Measurements from ENCODE around the gene PAX8.

PAX8 gene

DNA sequence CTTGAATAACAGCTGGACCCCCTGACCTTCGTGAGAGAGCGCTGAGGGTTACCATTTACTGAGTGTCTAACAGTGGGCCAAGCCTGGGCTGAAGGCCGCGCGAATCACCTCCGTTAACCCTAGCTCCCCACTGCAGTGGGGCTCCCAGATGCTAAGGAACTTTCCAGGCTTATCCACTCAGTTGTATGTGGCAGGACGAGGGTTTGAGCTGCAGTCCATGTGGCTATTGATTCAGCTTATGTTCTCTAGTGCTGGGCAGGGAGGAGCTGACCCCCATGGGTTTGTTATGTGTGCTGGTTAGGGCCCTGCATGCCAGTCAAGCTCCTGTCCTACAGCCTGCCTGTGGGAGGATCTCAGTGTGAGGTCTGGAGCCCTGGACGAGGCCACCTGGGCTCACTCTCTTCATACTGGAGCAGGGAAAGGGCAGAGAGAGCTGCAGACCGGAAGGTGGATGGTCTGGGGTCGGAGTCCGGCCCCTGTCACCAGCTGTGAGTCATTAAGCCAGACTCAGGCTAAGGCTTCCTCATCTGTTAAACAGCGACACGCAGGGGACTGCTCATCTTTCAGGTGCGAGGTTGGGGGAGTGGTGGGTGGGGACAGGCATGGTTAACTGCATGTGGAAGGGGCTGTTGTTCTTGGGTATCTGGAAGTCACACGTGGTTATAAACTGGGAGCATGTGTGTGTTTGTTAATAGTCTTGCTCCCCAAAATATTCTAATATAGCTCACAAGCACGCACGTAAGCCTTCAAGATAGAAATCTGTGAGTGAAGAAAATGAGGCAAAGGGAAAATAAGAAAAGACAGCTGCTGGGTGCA is 98.4 kb downstream of the PAX8 start:
- no peak for FAIRE-seq

DNA sequence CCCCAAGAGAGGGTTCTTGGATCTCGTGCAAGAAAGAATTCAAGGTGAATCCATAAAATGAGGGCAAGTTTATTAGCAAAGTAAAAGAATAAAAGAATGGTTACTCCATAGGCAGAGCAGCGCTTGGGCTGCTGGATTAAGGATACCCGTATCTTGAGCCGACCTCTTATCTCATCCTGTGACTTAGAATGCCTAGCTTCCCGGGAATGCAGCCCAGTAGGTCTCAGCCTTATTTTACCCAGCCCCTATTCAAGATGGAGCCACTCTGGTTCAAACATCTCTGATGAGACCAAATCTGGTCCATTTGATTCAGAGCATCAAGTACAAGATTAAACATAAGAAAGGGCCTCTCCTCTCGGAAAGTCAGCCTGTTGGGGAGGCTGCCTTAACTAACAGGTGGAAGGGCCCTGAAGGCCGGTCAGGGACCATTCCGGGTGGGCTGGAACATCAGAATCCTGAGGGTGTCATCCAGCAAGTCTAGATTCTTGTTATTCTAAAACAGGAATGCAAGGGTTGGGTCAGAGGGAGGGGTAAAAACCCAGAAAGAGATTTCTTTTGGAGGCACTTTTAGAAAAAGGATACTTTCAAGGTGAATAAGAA is 99.2 kb downstream of the PAX8 start:
- FAIRE-seq, result no peak

DNA sequence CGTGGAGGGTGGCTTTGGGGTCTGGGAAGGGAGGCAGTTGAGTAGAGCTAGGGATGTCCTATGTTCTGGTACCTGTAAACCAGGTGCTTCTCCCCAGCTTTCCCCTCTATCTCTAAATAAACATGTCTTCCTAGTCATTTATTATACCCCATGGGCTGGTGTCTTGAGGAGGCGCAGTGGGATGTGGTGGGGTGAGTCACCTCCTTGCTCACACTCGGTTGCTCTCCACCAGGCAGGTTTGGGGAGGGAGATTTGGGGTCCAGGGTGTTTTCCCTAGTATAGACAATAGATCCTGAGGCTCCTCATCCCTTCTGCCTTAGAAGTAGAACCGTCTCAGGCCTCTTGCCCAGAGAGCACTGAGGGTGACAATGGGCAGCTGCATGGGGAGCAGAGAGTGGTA is 99.8 kb downstream of the PAX8 start:
- FAIRE-seq, result no peak

DNA sequence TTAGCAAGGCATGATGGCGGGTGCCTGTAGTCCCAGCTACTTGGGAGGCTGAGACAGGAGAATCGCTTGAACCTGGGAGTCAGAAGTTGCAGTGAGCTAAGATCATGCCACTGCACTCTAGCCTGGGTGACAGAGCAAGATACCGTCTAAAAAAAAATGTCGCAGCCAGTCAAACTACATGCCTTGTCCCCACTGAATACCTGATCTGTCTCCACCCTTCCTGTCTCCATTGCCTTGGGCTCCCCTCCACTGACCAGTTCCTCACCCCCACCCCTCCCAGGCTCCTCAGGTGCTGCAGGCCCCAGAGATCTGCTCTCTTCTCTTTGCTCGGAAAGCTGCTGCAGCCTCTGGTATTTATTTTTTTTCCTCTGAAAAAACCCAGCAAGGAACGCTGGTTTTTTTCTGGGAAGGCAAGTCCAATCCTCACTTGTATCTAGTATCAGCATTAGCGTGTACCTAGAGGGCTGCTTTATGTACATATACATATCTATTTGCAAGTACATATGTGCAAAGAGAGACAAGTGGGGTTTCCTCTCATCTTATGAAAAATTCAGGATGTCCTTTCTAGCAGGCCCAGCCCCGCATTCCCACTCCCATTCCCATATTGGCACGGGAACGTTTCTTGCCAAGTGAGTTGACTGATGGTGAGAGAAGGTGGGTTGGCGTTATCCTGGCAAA is 100.5 kb downstream of the PAX8 start:
- FAIRE-seq, result no peak

DNA sequence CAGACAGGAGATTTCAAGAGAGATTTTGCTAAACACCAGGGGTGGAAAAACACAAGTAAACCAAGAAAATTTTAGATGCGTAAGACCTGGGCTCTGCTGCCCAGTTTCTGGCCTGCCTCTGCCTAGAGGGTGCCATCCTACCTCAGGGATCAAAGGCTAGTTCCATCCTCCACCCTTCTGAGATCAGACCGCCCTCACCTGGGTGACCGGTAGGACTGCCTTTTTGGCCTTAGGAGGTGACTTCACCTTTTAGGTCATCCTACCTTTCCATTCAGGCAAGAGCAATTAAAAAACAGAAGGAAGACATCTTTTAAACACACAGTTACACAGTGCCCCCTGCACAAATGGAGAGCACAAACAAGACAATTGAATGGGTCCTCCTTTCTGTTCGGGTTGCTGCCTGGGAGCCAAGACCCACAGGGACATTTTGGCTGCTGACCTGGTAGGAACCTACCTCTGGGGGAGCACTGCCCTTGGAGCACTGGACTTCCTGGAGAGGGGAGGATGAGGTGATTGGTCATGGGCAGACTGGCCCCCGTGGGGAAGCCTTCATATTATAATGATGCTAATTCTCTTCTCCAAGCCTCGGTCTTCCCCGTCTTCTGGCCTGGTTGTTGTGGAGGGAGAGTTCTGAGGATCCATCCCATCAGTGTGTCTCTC is 101.9 kb downstream of the PAX8 start:
- FAIRE-seq, result no peak

DNA sequence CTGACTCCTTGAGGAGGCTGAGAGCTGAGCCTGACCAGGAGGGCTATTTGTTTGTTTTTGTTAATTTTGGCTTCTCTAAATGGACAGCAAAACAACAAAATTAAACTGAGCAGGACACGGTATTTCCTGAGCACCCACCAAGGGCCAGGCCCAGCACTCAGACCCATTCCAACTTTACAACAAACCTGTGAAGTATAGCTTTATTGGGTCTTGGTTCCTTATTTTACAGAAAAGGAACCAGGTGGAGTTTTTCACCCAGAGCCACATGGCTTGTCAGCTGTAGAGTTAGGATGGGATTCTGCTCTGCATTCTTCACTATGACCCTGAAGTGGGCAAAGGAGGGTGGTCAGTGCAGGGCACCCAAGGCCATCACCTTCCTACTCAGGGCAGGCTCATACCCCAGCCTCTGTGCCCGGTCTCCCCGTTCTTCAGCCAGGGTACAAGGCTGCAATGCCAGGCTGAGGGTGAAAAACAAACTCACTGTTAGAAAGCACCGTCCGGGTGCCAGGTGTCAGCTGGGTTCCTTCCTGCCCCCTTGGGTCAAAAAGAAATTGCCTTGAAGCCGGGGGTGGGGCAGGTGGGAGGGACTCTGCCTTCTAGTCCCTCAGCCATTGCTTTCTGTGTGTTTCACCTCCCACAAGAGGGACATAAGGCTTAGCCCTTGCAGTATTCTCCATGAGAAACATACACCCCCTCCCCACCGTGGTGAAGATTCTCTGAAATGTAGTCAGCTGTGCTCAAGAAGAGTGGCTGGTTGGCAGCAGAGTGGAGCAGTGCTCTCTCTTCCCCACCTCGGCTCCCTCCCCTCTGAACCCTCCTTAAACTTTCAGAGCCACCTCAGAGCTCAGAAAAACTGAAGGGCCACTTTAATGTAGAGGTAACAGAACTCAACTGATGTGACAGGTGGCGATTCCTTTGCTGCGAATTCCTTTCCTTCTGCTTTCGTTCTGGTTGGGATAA is 102.7 kb downstream of the PAX8 start:
- no peak for FAIRE-seq

DNA sequence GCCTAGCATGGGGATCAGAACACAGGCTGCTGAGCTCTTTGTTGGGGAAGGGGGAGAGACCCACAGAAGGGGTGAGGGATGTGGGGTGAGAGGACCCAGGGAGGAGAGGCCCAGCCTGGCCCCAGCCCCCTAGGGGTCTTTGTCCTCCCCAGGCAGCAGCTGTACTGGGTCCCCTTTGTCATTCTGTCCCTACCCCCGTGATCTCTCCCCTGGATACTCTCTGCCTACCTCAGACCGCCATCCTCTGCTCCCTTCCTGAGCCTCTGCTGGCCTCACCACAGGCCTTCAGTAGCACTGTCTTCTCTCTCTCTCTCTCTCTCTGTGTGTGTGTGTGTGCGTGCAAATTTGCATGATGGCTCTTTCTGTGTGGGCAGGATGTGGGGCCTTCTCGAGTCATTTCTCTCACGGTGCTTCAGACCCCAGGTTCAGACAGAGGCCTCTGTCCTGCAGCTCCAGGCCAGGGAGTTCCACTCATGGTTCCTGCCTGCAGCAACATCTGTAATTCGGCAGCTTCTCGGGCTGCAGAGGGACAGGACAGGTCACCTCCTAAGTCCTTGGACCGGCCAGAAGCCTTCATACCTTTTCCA is 103.6 kb downstream of the PAX8 start:
- FAIRE-seq, result no peak

DNA sequence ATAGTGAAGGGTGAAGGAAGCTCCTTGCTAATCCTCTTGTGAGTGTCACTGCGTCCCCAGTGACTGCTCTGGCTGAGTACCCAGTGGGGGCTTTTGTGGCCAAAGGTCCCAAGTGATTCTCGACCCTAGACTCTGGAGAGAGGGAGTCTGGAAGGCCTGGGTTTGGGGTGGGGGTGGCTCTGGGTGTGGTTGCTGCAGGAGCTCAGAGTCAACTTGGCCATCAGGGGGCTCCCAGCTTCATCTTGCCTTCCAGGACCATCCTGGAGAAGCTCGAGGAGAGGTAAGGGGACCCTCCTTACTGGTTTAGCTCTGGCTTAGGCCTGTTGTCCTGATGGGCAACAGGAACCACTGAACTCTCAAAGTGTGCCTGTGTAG is 104.4 kb downstream of the PAX8 start:
- no peak for FAIRE-seq

DNA sequence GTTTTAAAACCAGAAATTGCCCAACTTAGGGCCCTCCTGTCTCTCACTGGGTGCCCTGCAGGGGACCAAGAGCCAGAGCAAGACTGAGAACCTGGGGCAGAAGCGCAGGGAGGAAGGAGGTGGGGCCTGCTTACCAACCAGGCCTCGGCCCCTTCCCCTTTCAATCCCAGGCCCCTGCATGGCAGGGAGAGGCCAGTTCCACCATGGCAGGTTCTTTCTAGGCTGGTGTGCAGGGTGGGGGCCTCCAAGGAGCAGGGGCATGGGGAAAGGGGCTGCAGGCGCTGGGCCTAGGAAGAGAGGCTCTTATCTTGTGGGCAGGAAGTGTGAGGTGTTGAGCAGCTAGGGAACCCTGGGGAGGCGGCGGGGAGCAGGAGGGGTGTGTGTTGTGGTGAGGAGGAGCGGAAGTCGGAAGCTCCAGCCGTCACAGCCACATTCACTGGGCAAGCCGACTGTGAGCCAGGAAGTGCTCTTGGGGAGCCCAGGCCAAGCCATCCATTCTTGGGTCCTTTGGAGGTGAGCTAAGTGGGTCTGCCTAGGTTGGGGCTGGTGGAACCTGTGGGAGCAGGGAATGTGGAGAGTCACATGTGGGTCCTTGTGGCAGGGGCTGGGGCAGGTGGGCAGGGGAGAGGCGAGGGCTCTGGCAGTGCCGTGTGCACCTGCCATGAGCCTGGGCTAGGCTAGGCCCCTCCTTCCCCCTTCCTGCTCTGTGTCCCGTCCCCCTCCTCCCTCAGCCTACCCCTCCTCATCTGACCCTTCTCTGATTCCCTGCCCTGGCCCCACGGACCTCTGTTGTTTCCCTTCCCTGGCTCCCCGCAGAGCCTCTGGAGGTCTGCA is 105.0 kb downstream of the PAX8 start, which contains the start of gene PSD4:
TSS of gene PSD4 (plus strand) at position 430 of the 834 bp plus-strand sequence. CDS start 8,486 bp downstream, outside the sequence.
- no peak for FAIRE-seq

DNA sequence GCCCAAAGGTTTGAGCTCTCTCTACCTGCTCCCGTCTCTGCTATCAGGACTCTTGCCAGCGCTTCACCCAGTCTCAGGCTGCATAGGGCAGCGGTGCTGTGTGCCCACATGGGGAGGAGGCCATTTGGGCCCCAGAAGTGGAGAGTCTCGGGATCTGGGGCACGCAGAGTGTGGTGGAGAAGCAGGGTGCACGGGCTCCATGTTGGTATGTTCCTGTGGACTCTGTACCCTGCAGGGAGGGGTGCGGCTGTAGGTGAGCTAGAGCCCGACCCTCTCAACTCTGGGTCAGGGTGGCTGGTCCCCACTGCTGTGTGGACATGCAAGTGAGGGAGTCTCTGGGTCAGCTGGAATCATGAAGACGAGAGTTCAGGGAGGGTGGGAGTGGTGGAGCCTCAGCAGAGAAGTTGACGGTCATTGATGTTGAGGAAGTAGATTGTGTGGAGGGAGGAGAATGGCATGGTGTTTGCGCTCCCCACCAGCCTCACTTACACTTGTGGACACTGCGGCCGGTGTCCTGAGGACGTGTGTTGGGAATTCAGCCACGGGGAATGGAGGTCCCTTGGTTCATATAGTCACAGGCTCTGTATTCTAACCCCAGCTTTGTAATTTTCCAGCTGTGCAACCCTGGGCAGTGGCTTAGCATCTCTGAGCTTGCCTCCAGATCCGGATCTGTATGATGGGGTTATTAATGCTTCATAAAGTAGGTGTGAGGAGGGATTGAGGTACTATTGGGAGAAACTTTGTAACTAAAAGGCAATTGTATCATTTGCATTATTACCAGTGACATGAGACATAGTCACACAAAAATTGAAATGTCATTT is 105.8 kb downstream of the PAX8 start:
- FAIRE-seq, result no peak

DNA sequence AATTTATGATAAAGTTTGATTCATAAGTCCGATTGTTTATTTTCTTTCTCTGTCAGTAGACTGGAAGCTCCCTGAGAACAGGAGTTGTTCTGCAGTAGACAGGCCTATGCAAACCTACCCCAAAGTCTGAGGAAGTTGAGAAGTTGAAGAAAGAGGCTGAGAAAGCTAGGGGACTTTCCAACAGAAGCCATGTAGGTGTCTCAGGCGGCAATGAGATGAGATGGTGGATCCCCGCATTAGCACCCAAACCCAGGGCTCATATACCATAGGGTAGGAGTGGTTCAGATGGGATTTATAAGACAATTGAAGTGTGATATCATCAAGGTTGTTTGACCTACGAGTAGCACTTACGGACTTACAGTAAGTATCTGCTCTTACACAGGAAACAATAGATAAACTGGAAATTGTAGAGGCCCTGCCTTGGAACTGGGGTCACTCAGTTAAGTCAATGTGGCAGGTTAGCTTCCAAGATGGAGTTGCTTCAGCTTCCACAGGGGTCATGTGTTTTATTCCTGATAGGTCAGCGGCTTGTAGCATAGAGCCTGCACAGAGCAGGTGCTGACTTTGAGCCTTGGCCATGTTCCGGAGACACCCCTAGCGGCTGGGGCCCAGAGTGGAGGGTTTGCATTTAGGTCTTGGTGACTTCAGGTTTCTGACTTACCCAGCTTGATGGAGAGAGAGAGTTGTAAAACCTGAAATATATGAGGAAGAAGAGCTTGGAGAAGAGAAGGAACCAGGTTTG is 107.2 kb downstream of the PAX8 start:
- no peak for FAIRE-seq

DNA sequence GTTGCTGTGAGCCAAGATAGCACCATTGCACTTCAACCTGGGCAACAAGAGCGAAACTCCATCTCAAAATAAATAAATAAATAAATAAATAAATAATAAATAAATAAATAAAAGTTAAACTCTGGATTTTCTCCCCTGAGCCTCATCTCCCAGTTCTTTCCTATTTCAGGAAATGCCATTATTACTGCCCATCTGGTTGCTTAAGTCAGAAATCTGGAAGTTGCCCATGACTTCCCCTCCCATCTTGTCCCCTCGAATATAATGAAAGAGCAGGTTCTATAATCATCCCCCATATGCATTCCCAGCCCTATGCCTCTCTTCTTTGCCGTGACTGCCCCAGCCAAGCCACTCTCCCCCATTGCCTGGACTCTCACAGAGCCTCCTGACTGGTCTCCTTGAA is 109.1 kb downstream of the PAX8 start:
- FAIRE-seq, result no peak

DNA sequence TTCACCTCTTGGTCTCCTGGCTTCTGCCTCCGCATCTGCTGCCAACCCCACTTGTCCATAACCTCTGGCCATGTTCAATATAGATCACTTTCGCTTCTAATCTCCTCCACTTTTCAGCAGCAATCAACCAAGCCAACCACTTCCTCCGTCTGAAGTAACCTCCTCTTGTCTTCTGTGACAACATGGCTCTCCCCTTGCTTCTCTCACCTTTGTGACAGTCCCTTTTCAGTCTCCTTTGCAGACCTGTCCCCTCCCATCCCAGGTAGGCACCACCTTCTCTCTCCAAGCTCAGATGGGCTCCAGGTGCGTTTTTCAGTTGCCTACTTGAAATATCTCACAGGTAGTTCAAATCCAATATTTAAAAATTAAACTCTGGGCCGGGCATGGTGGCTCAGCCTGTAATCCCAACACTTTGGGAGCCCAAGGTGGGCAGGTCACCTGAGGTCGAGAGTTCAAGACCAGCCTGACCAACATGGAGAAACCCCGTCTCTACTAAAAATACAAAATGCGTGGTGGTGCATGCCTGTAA is 109.7 kb downstream of the PAX8 start:
- FAIRE-seq, result no peak

DNA sequence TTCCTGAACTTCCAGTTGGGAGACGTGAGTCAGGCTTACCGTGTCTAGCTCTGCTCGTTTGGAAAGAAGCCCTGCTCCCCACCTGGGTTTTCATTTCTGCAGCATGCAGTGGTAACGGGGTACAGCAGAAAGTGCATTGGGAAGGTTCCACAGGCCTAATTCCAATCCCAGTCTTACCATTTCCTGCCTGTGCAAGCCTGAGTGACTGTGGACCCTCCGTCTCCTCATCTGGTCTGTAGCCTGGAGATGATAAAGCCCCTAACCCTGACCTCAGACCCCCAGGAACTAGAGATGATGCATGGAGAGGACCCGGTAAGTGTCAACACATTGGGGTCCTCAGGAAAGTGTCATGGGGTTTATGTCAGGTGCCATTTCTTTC is 110.8 kb downstream of the PAX8 start:
- no peak for FAIRE-seq

DNA sequence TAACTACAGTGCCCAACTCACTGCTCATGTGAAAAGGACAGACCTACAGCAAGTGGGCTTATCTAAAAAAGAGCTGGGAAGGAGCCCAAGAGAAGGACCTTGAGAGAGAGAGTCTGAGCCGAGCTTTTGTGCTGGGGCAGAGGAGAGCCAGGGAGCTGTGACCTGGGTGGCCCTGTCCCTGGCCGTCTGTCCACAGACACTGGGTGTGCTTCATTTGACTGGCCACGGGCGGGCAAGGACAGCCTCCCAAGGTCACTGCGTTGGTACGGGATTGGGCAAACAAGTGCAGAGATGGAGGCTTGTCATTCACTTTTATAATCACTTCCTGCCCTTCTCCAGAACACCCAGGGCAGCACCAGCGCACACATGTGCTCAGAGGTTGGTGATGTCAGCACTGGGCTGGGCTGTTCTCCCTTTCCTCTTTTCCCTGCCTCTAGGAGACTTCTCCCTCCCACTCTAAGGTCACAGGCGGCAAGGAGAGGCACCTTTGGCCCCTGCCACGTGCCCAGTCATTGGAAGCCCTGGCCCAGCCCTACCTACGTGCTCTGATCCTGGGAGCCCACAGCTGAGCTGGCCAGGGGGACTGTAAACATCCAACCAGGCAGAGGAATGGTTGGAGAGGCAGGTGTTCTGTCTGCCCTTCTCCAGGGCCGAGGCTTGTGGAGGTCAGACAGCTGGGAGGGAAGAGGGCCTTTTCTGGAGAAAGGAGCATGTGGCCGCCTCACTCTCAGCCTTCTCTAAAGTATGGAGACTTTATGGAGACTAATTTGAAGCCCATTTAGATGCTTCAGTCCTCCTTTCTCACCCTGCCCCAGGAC is 111.4 kb downstream of the PAX8 start:
- no peak for FAIRE-seq

DNA sequence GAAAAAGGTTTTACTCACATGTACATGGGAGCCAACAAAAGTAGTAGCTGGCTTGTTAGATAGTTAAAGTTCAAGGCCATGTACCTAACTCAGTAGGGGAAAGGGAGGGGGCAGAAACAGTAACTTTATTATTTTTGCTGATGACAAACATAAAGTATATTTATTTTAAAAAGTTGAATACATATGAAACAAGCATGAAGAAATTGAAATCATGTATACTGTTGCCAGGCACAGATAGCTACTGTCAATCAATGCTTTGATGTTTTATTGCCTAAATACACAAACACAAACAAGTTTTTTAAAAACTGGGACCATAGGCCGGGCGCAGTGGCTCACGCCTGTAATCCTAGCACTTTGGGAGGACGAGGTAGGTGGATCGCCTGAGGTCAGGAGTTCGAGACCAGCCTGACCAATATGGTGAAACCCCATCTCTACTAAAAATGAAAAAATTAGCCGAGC is 112.5 kb downstream of the PAX8 start:
- FAIRE-seq, result no peak
